GM12892 (cell line): ENCODE data around the gene PLCD3.

Source experiments
- POLR2A ChIP-seq: IDR thresholded peaks from 2 replicates; pipeline ENCODE4 v1.6.1; 2011; ENCODE audit warnings: low read depth, low read length, control low read depth
- POLR2AphosphoS5 ChIP-seq: IDR thresholded peaks from 2 replicates; pipeline ENCODE4 v1.6.1; 2011; ENCODE audit warnings: low read depth, low read length, control low read depth
- TAF1 ChIP-seq: IDR thresholded peaks from 2 replicates; pipeline ENCODE4 v1.6.1; 2011; ENCODE audit warnings: low read depth, mild to moderate bottlenecking, control low read depth, low read length, borderline replicate concordance

DNA sequence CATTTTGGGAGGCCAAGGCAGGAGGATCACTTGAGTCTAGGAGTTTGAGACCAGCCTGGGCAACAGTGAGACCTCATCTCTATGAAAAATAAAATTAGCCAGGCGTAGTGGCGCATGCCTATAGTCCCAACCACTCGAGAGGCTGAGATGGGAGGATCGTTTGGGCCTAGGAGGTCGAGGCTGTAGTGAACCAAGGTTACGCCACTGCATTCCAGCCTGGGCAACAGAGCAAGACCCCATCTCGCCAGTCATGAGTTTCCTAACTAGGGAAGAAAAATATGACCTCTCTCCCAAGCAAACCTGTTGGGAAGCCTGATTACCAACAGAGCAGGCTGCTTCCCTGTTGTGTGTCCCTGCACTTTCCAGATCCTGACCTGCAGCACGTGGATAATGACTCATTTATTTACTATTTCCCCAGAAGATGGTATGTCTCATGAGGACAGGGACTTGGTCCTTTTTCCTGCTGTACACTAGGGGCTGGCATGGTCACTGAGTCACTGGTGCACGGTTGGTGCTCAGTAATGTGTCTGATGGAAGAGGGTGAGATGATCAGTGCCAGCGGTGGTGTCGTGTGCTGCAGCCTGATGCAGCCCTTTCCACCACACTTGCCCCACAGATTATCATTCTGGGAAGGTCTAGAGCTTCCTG lies 40.4 kb downstream of the PLCD3 start:
- TF ChIP-seq POLR2AphosphoS5 (no peak), TAF1 (no peak), POLR2A (no peak)
